Neuronal stem cell (in vitro differentiated cells): Measurements from ENCODE around the gene AMD1.

Experiments used
- DNase-seq: peaks from one replicate; pipeline ENCODE4 v3.0.0-alpha.2; 2013; ENCODE audit warnings: low spot score
- H2AFZ ChIP-seq: one replicate; pipeline ENCODE4 v1.6.1; 2013; ENCODE audit warnings: mild to moderate bottlenecking, low read length, inconsistent platforms
- H2AK5ac ChIP-seq: 2 replicates; pipeline ENCODE4 v1.6.1; 2013; ENCODE audit warnings: low read depth, mild to moderate bottlenecking, inconsistent platforms, low read length, moderate library complexity, mixed read lengths
- H2BK120ac ChIP-seq: 2 replicates; pipeline ENCODE4 v1.6.1; 2013; ENCODE audit warnings: low read depth, mild to moderate bottlenecking, inconsistent platforms, low read length, moderate library complexity, mixed read lengths
- H2BK12ac ChIP-seq: one replicate; pipeline ENCODE4 v1.6.1; 2013; ENCODE audit warnings: low read length, inconsistent platforms
- H2BK15ac ChIP-seq: 2 replicates; pipeline ENCODE4 v1.6.1; 2013; ENCODE audit warnings: mild to moderate bottlenecking, low read length, inconsistent platforms, mixed read lengths
- H2BK5ac ChIP-seq: one replicate; pipeline ENCODE4 v1.6.1; 2013; ENCODE audit warnings: inconsistent platforms, mild to moderate bottlenecking, low read length, moderate library complexity
- H3K14ac ChIP-seq: one replicate; pipeline ENCODE4 v1.6.1; 2013; ENCODE audit warnings: low read length, inconsistent platforms
- H3K18ac ChIP-seq: 2 replicates; pipeline ENCODE4 v1.6.1; 2013; ENCODE audit warnings: low read length, inconsistent platforms
- H3K23ac ChIP-seq: 2 replicates; pipeline ENCODE4 v1.6.1; 2013; ENCODE audit warnings: low read depth, mild to moderate bottlenecking, mixed read lengths, low read length, inconsistent platforms; ENCODE audit not compliant: poor library complexity
- H3K27ac ChIP-seq: replicated peaks from 3 replicates; pipeline ENCODE4 v1.5.1; 2013; ENCODE audit warnings: low read length, inconsistent platforms
- H3K27me3 ChIP-seq, 3 experiments: 2 replicates each; pipeline ENCODE4 v1.6.1; 2013; ENCODE audit warnings: low read length in 3 of 3, mild to moderate bottlenecking in 2 of 3, inconsistent platforms in 1 of 3, low read depth in 1 of 3, mixed read lengths in 1 of 3, moderate library complexity in 1 of 3; ENCODE audit not compliant: control insufficient read depth in 3 of 3, insufficient read depth in 3 of 3
- H3K36me3 ChIP-seq, 2 donors: replicated peaks in 1 of 2; 2 replicates each; pipeline ENCODE4 v1.6.1; 2013; ENCODE audit warnings: low read length in 2 of 2; ENCODE audit not compliant: control insufficient read depth in 2 of 2, insufficient read depth in 2 of 2
- H3K4ac ChIP-seq: 2 replicates; pipeline ENCODE4 v1.6.1; 2013; ENCODE audit warnings: inconsistent platforms, mild to moderate bottlenecking, low read length, moderate library complexity
- H3K4me1 ChIP-seq, 2 donors: 1 replicate in 1 of 2; 2 replicates in 1 of 2; pipeline ENCODE4 v1.6.1; 2013; ENCODE audit warnings: low read length in 2 of 2, low read depth in 1 of 2; ENCODE audit not compliant: control insufficient read depth in 2 of 2, insufficient read depth in 1 of 2
- H3K4me2 ChIP-seq: one replicate; pipeline ENCODE4 v1.6.1; 2013; ENCODE audit warnings: mild to moderate bottlenecking, low read length, inconsistent platforms; ENCODE audit not compliant: insufficient read depth, poor library complexity, severe bottlenecking
- H3K4me3 ChIP-seq, 2 donors: 2 replicates each; pipeline ENCODE4 v1.5.1; 2013; ENCODE audit warnings: low read length in 2 of 2, mild to moderate bottlenecking in 2 of 2, inconsistent platforms in 1 of 2, moderate library complexity in 1 of 2
- H3K79me1 ChIP-seq: one replicate; pipeline ENCODE4 v1.6.1; 2013; ENCODE audit warnings: low read depth, mild to moderate bottlenecking, inconsistent platforms, low read length, moderate library complexity
- H3K9ac ChIP-seq: one replicate; pipeline ENCODE4 v1.6.1; 2013; ENCODE audit warnings: mild to moderate bottlenecking, low read depth, low read length, inconsistent platforms; ENCODE audit not compliant: poor library complexity
- H3K9me3 ChIP-seq, 2 donors: replicated peaks in 1 of 2; 2 replicates each; pipeline versions ENCODE3 to v1.6.1; 2013; ENCODE audit warnings: low read length in 2 of 2, mild to moderate bottlenecking in 2 of 2, inconsistent platforms in 1 of 2, low read depth in 1 of 2, mixed read lengths in 1 of 2, moderate library complexity in 1 of 2; ENCODE audit not compliant: control insufficient read depth in 2 of 2, insufficient read depth in 1 of 2
- H4K8ac ChIP-seq: one replicate; pipeline ENCODE4 v1.6.1; 2013; ENCODE audit warnings: low read depth, mild to moderate bottlenecking, inconsistent platforms, low read length, moderate library complexity
- H4K91ac ChIP-seq: one replicate; pipeline ENCODE4 v1.6.1; 2013; ENCODE audit warnings: low read length, low read depth, mild to moderate bottlenecking, inconsistent platforms; ENCODE audit not compliant: poor library complexity
- WGBS, 2 donors: extraction: QIAGEN DNeasy Blood & Tissue Kit; methylation state at CpG; one replicate each; pipeline ENCODE4 v1.1.7; 2013; ENCODE audit warnings: missing lambda C conversion rate in 2 of 2, mixed read lengths in 1 of 2; ENCODE audit not compliant: insufficient read length in 2 of 2, insufficient replicate concordance in 1 of 2; ENCODE audit errors: extremely low coverage in 2 of 2; 5-methylcytosine and 5-hydroxymethylcytosine counted together

Gene AMD1

DNA sequence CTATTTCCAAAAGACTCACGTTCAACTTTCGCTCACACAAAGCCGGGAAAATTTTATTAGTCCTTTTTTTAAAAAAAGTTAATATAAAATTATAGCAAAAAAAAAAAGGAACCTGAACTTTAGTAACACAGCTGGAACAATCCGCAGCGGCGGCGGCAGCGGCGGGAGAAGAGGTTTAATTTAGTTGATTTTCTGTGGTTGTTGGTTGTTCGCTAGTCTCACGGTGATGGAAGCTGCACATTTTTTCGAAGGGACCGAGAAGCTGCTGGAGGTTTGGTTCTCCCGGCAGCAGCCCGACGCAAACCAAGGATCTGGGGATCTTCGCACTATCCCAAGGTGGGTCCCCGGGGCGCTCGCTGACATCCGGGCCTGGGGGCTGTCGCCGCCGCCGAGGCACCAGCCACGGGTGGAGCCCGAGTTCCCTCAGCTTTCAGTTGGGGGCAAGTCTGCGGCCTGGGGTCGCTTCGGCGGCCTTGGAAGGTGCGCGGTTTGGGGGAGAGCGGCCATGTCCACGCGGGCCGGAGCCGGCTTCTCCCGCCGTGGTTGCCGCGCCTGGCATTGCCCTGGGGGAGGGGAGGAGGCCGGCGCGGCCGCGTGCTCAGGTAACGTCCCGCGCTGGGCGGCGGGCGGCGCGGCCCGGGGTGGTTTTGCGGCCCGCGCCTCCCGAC is 429 bp downstream of the AMD1 start:
- Histone ChIP-seq H2BK12ac (no peak overlapping the region), H2AFZ (peak overlapping the region; percentile 73), H3K23ac (peak overlapping the region; percentile 96), H3K79me1 (peaks cover 3% of the 10 kb centered on the region), H3K4ac (no peak overlapping the region), H3K9me3 (no peaks in the 10 kb centered on the region), H3K9ac (peak overlapping the region; percentile 96), H3K18ac (peak overlapping the region; percentile 97), H3K4me1 (peaks cover 4 to 11% of the 10 kb centered on the region in 2 donors), H3K27ac (peak overlapping the region; percentile 79), H4K8ac (no peak overlapping the region), H2BK120ac (no peak overlapping the region), H4K91ac (no peak overlapping the region), H3K27me3 (no peaks in the 10 kb centered on the region), H2BK5ac (peak overlapping the region; percentile 92), H2AK5ac (peak overlapping the region; percentile 3), H3K4me2 (peak overlapping the region; percentile 54), H3K14ac (peak overlapping the region; percentile 72), H2BK15ac (peak overlapping the region; percentile 47), H3K4me3 (peak overlapping the region; percentile 81 to 98), H3K36me3 (peaks cover 0 to 13% of the 10 kb centered on the region in 2 donors)
- no CpG with 5 or more reads among the region's 60 CpGs for WGBS, 2 donors
- peak; percentile 32 for DNase-seq

DNA sequence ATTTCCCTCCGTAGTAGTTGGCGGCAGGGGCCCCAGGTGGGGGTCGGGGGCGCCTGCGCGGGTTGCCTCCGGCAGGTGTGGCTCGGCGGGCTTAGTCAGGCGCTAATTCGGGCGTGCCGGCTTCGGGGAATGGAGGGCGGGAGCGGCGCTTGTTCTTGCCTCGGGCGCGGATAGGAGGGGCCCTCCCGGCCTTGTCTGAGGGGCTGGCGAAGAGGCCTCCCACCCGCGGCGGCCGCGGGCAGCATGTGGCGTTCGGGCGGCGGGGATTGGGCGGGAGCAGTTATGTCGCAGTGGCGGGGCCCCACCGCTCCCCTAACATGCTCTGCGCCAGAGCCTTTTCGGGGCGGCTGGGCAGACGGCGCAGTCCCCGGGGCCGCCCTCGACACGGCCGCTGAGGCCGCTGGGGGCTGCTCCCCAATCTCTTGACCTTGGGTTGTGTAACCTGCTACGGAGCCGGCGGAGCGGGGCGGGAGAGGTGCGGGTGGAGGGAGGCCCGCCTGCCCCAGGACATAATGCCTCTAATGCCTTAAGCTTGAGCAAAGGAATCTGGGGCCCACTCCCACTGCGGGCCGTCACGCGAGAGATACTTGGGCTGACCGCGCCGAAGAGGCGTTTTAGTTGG is 1.1 kb downstream of the AMD1 start:
- no CpG with 5 or more reads among the region's 61 CpGs for WGBS, 2 donors
- Histone ChIP-seq H4K91ac (no peak overlapping the region), H3K9me3 (no peaks in the 10 kb centered on the region), H3K27ac (peak overlapping the region; percentile 79), H2BK120ac (no peak overlapping the region), H2BK5ac (peak overlapping the region; percentile 92), H3K9ac (peak overlapping the region; percentile 96), H2AK5ac (peak overlapping the region; percentile 3), H3K14ac (peak overlapping the region; percentile 72), H3K27me3 (no peaks in the 10 kb centered on the region), H4K8ac (no peak overlapping the region), H3K23ac (peak overlapping the region; percentile 67), H3K79me1 (peaks cover 3% of the 10 kb centered on the region), H2BK12ac (no peak overlapping the region), H3K36me3 (peaks cover 0 to 19% of the 10 kb centered on the region in 2 donors), H3K18ac (peak overlapping the region; percentile 97), H3K4me1 (peaks cover 4 to 11% of the 10 kb centered on the region in 2 donors), H3K4me3 (peak overlapping the region; percentile 81 to 98), H2AFZ (peak overlapping the region; percentile 73), H3K4ac (no peak overlapping the region), H3K4me2 (peak overlapping the region; percentile 54), H2BK15ac (no peak overlapping the region)
- no peak for DNase-seq

DNA sequence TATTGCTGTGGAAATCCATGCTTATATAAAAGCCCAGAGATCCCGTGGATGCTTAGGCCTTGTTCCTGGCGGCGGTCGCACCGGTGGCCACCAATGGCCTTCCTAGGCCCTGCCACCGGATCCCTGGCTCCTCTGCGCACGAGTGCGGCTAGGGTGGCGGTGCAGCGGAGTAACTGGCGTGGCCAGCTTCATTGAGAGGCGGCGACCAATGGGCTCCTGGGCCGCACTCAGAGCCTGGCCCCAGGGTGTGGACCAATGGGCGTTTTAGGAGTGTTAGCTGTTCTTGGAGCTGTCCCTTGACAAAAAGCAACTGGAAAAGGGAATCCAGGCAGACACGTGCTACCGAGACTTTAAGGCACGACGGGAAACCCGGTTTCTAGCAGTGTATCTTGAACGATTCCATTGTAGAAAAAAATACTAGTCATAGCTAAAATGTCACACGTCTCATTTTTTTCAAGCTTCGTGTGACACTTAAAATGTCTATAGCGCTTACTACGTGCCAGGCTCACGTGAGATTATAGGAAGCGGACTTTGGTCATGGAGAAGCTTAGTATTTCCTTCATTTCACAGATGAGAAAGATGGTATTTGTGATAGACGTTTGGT is 1.7 kb downstream of the AMD1 start:
- Histone ChIP-seq H3K9ac (peak overlapping the region; percentile 96), H3K4me1 (peaks cover 4 to 11% of the 10 kb centered on the region in 2 donors), H3K27me3 (no peaks in the 10 kb centered on the region), H2AFZ (peak overlapping the region; percentile 73), H3K4me3 (peak overlapping the region; percentile 81 to 98), H3K4me2 (peak overlapping the region; percentile 54), H3K27ac (peak overlapping the region; percentile 79), H3K79me1 (peaks cover 3% of the 10 kb centered on the region), H2BK15ac (no peak overlapping the region), H3K9me3 (no peaks in the 10 kb centered on the region), H3K23ac (peak overlapping the region; percentile 1), H2BK12ac (no peak overlapping the region), H2BK5ac (peak overlapping the region; percentile 92), H3K4ac (no peak overlapping the region), H2BK120ac (no peak overlapping the region), H4K91ac (no peak overlapping the region), H4K8ac (no peak overlapping the region), H3K18ac (peak overlapping the region; percentile 97), H2AK5ac (no peak overlapping the region), H3K36me3 (peaks cover 0 to 23% of the 10 kb centered on the region in 2 donors), H3K14ac (no peak overlapping the region)
- peak; percentile 86 for DNase-seq
- no CpG with 5 or more reads among the region's 29 CpGs for WGBS, 2 donors
